ENCODE data around the gene ULK4.
"Not testable (repeated sequence)": the region's sequence is repeated elsewhere in the genome, so short reads cannot be mapped to it uniquely, and the experiment has no call there.

ULK4 gene

DNA sequence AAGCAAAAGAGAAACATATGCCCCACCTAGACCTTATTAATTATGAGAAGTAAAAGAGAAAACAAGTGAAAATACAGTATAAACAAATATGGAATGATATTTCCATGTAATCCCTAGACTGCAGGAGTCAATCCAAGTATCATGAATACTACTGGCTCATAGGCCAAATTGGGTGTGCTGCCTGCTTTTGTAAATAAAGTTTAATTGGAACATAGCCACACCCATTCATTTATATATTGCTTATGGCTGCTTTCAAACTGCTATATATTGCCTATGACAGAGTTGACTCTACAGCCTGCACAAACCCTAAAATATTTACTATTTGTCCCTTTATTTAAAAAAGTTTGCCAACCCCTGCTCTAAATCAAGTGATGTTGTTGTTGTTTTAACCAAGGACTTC lies 5.3 kb downstream of the ULK4 start:
- DNase-seq: no peak

- no peak for DNase-seq
Measured at GRCh38 chr3:41955192-41955591, 6.7 kb downstream of the ULK4 start.

- DNase-seq: no peak
Measured at GRCh38 chr3:41943311-41943843, 18.5 kb downstream of the ULK4 start.

DNA sequence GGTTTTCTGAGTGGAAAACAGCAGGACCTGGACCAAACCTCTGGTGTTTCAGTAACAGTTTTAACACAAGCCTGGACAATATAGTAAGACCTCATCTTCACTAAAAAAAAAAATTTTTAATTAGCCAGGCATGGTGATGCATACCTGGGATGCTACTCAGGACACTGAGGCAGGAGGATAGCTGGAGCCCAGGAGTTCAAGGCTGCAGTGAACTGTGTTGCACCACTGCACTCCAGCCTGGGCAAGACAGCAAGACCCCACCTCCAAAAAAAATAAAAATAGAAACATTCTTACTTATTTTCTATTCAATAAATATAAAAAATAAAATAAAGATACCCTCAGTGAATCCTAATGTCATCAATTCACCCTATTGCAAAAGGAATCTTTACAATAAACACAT lies 21.5 kb downstream of the ULK4 start:
- DNase-seq: no peak

DNA sequence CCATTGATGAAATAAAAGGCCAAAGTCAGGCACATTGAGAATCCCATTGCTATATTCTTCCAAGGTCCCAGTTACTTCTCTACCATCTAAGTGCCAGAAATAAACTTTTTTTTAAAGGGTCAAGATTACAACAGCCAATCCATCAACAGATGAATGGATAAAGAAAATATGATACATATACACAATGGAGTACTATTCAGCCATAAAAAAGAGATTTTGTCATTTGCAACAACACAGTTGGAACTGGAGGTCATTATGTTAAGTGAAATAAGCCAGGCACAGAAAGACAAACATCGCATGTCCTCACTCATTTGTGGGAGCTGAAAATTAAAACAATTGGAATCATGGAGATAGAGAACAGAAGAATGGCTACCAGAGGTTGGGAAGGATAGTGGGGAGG lies 25.5 kb downstream of the ULK4 start:
- DNase-seq: no peak

DNA sequence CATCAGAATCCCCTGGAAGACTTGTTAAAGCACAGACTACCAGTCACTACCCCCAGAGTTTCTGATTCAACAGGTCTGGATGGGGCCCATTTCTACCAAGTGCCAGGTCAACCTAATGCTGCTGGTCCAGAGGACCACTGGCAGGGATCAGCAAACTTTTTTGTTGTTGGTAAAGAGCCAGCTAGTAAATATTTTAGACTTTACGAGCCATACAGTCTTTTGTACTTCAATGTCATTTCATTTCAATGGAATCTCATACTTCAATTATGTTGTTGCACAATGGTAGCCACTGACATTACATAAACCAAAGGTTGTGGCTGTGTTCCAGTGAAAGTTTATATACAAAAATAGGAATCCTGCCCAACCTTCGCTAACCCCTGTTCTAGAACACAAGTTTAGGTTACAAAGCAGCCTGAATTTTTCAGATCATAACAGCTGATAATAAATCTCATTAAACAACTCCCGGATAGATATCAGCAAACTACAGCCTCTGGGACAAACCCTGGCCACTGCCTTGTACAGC lies 28.7 kb downstream of the ULK4 start:
- DNase-seq: no peak

DNA sequence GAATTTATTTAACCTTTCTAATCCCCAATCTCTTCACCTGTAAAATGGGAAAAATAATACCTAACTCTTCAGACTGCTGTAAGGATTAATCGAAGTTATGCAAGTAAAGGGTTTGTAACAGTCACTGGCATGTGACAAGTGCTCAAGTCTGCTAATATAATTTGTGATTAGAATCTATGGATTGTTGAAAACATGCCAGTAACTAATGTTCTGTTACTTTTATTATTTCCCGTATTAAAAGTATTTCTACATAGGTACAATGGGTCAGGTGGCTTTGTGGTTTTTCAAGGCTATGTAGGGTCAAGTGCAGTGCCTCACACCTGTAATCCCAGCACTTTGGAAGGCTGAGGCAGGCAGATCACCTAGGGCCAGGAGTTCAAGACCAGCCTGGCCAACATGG lies 29.4 kb downstream of the ULK4 start:
- DNase-seq: no peak

GRCh38 chr3:41920406-41920965 lies 41.4 kb downstream of the ULK4 start:
- peak; percentile 33 for DNase-seq

DNA sequence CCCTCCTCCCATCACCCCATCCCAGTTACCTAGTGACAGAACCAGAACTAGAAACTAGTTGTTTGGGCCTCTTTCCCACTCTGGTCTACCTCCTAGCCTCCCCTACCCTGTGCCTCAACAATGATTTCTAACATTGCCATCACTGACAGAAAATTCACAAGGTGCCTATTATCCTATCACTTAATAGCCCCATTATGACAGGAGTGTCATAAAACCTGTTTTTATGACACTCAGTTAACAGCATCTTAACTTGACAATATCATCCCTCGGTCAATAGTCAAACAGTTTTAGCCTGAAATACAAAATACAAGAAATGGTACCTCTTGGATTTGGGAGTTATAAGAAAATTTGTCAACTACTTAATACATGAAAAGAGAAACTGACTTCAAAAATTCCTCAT lies 46.5 kb downstream of the ULK4 start:
- no peak for DNase-seq

- DNase-seq: no peak
Measured at GRCh38 chr3:41912280-41912679, 49.6 kb downstream of the ULK4 start.

DNA sequence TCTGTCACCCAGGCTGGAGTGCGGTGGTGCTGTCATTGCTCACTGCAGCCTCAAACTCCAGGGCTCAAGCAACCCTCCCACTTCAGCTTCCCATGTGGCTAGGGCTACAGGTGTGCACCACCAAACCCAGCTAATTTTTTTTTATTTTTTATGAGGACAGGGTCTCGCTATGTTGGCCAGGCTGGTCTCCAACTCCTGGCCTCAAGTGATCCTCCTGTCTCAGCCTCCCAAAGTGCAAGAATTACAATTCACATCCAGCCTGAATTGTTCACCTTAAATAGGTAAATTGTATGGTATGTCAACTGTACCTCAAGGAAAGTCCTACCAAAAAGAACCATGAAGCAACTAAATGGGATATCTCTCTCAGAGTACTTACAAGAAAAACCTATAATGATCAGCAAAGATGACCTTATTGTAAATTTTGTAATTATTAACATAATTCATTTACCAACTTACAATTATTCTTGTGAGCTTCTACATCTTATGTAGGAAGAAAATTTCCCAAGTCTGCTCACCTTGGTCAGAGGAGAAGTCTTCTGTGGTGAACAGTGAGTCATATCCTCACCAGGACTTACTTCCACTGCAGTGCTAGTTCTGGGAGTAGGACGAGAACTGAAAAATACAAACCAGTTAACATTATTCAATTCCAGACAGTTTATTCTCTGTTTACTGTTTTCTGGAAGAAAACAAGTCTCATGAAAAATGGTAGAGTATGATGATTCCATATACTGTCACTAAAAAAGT lies 54.4 kb downstream of the ULK4 start:
- DNase-seq: no peak

- DNase-seq: peak; percentile 73
Measured at GRCh38 chr3:41900265-41900664, 61.6 kb downstream of the ULK4 start.

DNA sequence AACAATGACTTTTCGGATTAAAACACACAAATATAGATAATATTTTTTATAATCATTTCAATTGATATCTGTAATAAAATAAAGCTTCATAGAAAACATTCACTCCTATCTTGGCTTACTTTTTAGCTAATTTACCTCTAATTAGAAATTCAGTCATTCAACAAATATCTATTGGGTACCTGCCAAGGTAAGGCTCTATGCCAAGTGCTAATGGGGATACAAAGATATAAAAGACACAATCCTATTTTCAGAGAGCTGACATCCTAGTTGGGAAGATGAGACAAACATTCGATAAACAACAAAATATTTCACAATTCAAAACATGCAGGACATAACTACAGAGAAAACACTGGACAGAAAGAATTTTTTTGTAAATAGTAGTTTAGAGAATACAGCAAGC lies 63.3 kb downstream of the ULK4 start:
- no peak for DNase-seq

GRCh38 chr3:41893977-41894376 lies 67.9 kb downstream of the ULK4 start:
- peak; percentile 73 for DNase-seq

GRCh38 chr3:41888368-41889076 lies 73.4 kb downstream of the ULK4 start:
- no peak for DNase-seq

DNA sequence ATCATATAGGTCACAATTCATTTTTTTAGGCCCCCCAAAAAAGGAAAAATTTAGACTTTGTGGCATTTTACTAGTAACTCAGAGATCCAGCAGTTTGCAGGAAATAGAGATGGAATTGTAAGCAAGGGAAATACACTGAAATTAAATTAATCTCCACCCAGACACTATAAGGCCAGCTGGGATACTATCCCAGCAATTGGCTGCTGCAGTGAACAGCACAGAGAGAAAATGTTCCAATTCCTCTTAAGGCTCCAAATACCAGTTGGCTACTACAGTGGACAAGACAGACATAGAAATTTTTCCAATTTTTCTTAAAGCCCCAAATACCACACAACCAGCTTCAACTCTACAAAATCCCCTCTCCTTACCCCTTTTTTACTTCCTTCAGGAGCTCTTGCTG lies 78.9 kb downstream of the ULK4 start:
- DNase-seq: no peak

- DNase-seq: peak; percentile 86
Measured at GRCh38 chr3:41881233-41881821, 80.6 kb downstream of the ULK4 start.

DNA sequence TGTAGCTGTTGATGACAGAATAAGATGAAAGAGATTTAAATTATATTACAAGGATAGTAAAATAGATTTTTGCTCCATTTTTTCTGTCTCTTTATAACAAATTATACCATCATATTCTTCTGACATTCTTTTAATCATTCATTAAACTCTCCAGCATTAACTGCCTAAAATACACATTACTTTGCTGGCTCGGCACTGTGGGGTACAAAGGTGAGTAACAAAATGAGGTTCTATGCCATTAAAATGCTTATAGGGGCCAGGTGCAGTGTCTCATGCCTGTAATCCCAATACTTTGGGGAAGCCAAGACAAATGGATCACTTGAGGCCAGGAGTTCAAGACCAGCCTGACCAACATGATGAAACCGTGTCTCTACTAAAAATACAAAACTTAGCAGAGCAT lies 81.5 kb downstream of the ULK4 start:
- DNase-seq: no peak

GRCh38 chr3:41877741-41878140 lies 84.2 kb downstream of the ULK4 start:
- not testable (repeated sequence) for DNase-seq

DNA sequence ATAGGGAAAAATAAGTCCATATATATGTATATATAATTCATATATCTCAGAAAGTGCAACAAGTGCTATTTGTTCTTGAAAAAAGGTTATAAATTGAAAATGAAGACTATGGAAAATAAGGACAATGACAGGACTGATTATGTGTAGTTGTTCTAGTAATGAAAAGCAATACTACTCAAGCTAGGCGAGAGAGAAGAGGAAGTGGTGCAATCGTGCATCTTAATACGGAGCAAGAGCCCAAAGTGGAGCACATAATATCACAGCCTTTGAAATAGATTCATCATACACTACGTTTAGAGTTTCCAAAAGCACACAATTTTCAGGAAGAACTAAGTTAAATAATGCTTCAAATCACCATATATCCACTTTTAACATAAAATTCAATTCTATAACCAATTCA lies 87.9 kb downstream of the ULK4 start:
- no peak for DNase-seq

GRCh38 chr3:41872157-41872556 lies 89.7 kb downstream of the ULK4 start:
- no peak for DNase-seq

DNA sequence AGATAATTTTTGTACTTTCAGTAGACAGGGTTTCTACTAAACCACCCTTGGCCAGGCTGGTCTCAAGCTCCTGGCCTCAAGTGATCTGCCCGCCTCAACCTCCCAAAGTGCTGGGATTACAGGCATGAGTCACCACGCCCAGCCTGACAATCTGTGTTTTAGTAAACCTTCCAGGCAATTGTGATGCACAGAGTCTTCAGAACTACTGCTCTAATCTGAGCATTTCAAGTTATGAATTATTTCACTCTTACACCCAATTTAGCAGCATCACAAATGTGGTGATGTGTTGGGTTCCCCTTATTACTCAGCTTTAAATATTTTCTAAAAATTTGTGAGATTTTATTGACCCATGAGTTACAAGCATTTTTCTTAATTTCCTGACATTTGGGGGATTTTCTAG lies 94.4 kb downstream of the ULK4 start:
- DNase-seq: no peak

- DNase-seq: no peak
Measured at GRCh38 chr3:41866298-41866697, 95.6 kb downstream of the ULK4 start.
